HFF-Myc (cell line): Measurements from ENCODE around the gene CDK5RAP2.

Experiments used
- DNase-seq: peaks from one replicate; pipeline ENCODE4 v3.0.0-alpha.2; 2011; ENCODE audit warnings: low read depth; ENCODE audit errors: extremely low read depth
- H3K4me3 ChIP-seq: replicated peaks from 2 replicates; pipeline ENCODE4 v1.5.1; 2011; ENCODE audit warnings: low read depth, mild to moderate bottlenecking, control low read depth, low read length
- TF ChIP-seq, protein P1 (sequence below): IDR thresholded peaks from 2 replicates; pipeline ENCODE4 v1.5.1; 2012; ENCODE audit warnings: mild to moderate bottlenecking, low read depth, low read length, control low read depth; ENCODE audit errors: missing control alignments

Gene CDK5RAP2

DNA sequence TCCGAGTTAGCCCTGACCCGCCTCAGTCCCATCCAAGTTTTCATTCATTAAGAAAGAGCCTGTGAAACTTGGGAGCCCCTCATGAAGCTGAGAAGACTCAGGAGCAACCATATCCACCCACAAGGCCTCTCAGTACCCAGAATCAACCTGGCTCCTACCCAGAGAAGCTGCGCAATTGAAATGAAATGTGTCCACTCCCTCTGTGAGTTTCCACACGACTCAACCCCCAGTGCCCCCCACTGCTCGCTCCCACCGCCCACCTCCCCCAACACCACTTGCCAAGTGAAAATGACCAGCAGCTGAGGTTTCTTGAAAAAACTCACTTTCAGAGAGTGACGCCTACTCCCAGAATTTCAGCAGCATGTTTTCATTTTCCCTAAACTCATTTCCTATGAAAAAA lies 104.6 kb downstream of the CDK5RAP2 start:
- TF ChIP-seq, protein P1, sequence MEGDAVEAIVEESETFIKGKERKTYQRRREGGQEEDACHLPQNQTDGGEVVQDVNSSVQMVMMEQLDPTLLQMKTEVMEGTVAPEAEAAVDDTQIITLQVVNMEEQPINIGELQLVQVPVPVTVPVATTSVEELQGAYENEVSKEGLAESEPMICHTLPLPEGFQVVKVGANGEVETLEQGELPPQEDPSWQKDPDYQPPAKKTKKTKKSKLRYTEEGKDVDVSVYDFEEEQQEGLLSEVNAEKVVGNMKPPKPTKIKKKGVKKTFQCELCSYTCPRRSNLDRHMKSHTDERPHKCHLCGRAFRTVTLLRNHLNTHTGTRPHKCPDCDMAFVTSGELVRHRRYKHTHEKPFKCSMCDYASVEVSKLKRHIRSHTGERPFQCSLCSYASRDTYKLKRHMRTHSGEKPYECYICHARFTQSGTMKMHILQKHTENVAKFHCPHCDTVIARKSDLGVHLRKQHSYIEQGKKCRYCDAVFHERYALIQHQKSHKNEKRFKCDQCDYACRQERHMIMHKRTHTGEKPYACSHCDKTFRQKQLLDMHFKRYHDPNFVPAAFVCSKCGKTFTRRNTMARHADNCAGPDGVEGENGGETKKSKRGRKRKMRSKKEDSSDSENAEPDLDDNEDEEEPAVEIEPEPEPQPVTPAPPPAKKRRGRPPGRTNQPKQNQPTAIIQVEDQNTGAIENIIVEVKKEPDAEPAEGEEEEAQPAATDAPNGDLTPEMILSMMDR = no peak
- H3K4me3 ChIP-seq = no peak overlapping the region
- DNase-seq = no peak

DNA sequence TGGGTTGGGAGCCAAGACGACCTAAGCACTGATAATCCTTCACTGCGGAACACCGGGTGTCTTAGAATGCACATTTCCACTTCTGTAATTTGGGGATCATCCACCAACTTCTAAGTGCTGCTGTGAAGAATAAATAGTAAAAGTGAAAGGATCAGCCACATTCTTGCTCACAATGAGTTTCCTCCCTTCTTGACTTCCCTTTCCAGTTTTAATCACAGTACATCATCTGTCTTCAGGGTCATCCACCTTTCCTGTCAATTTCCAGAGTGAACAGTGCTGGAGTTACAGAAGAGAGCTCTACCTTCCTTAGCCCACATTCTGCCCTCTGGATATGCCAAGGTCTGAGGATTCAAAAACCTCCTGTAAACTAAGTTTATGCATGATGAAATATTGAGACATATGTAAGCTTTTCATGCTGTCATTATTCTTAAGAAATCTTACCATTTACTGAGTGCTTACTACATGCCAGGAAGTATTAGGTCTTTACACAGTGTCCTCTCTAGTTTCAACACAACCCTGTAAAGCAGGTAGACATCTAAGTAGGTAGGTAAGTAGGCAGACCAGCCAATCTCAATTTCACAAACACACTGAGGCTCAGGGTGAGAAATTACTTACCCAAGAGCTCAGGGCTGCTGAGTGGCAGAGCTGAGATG lies 105.2 kb downstream of the CDK5RAP2 start:
- DNase-seq = no peak
- H3K4me3 ChIP-seq = no peak overlapping the region
- TF ChIP-seq, protein P1 = no peak

DNA sequence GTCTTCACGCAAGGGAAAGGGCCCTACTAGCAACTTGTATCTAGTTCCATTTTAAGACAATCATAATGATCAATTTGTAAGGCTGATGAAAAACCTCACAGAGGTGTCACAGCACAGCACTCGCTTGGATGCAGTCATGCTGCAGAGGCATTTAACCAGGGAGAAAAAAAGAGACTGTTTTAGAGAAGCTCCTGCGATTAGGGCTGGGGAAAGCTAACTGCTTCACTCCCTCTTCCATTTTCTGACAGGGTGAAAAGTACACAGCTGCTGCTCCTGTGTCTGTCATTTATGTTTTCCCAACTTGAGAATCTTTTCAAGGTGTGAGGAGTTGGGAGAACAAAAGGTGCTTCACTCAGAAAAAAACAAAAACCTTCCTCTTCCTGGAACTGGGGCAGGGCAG lies 106.4 kb downstream of the CDK5RAP2 start:
- no peak overlapping the region for H3K4me3 ChIP-seq
- DNase-seq = no peak
- TF ChIP-seq, protein P1 = no peak

DNA sequence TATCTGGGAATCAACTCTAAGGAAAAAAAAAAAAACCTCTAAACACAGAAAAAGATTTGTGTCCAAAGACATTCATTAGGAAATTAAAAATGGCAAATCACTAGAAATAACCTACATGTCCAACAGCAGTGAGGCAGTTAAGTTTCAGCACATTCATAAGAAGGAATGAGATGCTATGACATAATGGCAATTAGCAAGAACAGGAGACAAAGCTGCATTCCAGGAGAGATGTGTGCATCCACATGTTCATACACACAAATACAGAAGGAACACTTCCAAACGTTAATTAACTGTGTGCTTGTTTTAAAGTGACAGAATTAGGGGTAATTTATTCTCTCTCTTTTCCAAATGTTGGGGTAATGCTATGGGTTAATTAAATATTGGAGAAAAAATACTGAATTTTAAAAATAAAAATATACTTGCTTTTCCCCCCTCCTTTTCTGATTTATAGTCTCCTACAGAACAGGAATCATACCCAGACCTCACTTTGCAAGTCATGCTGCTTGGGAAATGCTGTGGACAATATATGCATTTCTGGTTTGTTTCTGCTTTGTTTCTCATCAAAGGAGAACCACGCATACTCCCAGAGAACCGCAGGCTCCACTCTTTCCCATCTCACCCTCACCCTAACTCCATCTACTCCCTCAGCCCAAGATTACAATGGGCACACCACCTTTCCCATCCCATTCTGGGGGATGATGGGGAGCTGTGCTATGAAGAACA lies 114.1 kb downstream of the CDK5RAP2 start:
- no peak overlapping the region for H3K4me3 ChIP-seq
- TF ChIP-seq, protein P1 = no peak
- DNase-seq = no peak

DNA sequence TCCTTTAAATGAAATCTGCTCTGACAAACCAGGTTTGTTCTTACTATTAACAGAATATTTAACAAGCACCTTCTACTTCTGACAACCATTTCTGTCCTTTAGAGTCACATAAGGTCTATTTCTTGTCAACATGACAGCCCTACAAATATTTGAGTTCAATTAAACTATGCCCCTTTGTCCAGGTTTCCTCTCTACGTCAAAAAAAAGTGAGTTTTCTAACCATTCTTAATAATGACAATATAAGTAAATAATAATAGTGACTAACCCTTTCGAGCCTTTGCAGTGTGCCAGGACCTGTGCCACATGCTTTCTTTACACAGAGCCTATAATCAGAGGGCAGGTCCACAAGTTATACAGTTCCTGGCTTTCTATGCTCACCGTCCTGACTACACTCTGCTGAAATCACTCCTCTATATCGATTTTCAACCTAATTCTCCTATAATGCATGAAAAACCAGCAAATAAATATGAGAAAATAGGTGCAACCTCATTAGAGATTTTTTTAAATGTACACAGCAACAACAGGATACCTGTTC lies 115.0 kb downstream of the CDK5RAP2 start:
- TF ChIP-seq, protein P1 = no peak
- no peak for DNase-seq
- H3K4me3 ChIP-seq = no peak overlapping the region

DNA sequence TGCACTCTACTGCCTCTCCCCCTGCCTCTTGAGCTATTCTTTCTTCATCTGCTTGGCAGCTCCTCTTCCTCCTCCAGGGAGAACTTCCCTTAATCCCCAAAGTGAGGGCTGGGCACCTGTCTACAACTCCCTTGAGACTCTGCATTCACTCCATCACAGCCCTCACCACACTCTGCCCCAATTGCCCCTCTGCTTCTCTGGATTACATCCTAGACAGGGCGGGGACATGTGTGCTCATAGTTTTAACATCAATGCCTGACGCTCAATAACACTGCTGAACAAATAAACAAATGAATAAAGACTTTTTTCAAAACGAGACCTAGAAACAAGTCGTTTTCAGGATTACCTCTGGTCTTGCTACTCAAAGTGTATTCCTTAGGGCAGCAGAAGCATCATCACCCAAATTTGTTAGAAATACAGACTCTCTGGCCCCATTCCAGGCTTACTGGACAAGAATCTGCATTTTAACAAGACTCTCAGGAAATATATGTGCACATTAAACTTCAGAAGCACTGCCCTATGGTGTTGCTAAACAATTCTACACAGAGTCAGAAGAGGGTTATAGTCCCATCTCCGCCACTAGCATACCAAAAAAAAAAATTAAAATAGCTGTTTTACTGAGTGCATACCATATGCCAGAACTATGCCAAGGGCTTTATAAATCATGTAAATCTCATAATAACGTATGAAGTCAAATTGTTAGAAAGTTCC lies 115.6 kb downstream of the CDK5RAP2 start:
- TF ChIP-seq, protein P1 = no peak
- no peak overlapping the region for H3K4me3 ChIP-seq
- no peak for DNase-seq
